ENCODE measurements around the gene KCNAB1.

DNA sequence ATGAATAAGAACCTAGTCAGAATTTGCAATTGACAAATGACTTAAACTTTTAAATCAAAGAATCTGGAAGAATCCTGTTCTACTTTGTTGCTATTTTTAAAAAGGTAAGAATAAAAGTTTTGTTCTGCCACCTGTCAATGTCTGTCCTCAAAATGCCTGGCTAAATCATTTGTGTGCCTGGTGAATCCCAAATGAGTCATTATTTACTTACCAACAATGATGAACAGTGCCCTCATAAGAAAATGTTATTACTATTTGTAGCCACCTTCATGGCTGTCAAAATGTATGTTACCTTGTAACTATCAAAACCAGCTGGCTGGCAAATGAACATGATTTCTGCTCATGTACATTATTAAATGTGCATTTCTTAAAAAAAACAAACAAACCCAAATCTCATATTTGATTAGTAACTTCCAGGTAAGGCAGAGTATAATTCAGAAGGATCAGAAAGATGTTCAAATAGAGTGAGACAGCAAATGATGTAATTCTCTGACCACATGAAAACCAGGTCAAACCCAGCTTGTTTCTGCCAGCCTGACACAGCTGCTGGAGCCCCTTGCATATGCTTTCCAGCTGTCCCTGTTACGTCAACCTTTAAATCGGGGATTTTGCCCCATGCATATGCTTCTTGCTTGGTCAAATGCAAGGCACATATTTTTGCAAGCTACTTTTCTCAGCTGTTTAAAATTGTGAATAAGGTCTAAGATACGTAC is 296.6 kb downstream of the KCNAB1 start:
- TF ChIP-seq ISL1 (CRISPR knock-in tag; IDR thresholded peaks at IDR 0.05) (no peak), TSHZ2 (CRISPR knock-in tag; IDR thresholded peaks at IDR 0.05) (no peak), TCF4 (CRISPR knock-in tag; IDR thresholded peaks at IDR 0.05; ENCODE audit: borderline replicate concordance) (peak; percentile 58; the same call in 1 of the 2 replicates), ZNF70 (CRISPR knock-in tag; IDR thresholded peaks at IDR 0.05) (no peak), TOX (CRISPR knock-in tag; IDR thresholded peaks at IDR 0.05; ENCODE audit: borderline replicate concordance) (no peak)
- TF ChIP-seq, protein P1, sequence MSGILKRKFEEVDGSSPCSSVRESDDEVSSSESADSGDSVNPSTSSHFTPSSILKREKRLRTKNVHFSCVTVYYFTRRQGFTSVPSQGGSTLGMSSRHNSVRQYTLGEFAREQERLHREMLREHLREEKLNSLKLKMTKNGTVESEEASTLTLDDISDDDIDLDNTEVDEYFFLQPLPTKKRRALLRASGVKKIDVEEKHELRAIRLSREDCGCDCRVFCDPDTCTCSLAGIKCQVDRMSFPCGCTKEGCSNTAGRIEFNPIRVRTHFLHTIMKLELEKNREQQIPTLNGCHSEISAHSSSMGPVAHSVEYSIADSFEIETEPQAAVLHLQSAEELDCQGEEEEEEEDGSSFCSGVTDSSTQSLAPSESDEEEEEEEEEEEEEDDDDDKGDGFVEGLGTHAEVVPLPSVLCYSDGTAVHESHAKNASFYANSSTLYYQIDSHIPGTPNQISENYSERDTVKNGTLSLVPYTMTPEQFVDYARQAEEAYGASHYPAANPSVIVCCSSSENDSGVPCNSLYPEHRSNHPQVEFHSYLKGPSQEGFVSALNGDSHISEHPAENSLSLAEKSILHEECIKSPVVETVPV (CRISPR knock-in tag; IDR thresholded peaks at IDR 0.05) = no peak
